Gastroesophageal sphincter (tissue), 3 donors: ENCODE results near the gene NODAL.

ENCODE experiments used
- CTCF ChIP-seq, 4 experiments: fragments of 200-600 bp in 2 of 4; fragments of 450-650 bp in 2 of 4; sonication (generic) in 1 of 4; IDR thresholded peaks; one replicate each; pipeline ENCODE4 v1.5.1; 2017 to 2019; ENCODE audit warnings: antibody characterized with exemption in 4 of 4, mild to moderate bottlenecking in 2 of 4, moderate library complexity in 2 of 4
- EP300 ChIP-seq: sonication (generic); formaldehyde crosslinking; IDR thresholded peaks from one replicate; pipeline ENCODE4 v1.6.1; 2017; ENCODE audit warnings: antibody characterized with exemption, mild to moderate bottlenecking
- POLR2A ChIP-seq, 2 donors: fragments of 450-650 bp; IDR thresholded peaks; one replicate each; pipeline ENCODE4 v1.6.1; 2017; ENCODE audit warnings: antibody characterized with exemption in 2 of 2, mild to moderate bottlenecking in 2 of 2, moderate library complexity in 1 of 2
- POLR2AphosphoS5 ChIP-seq: sonication (generic); formaldehyde crosslinking; IDR thresholded peaks from one replicate; pipeline ENCODE4 v1.6.1; 2017; ENCODE audit warnings: antibody characterized with exemption

GRCh38 chr10:70417568-70417967, 23.9 kb downstream of the NODAL start:
- TF ChIP-seq POLR2AphosphoS5 (no peak), CTCF (IDR thresholded peaks at IDR 0.05) (no peak), POLR2A (IDR thresholded peaks at IDR 0.05) (no peak), EP300 (no peak)
